Mucosa of descending colon (tissue), 3 donors: ENCODE measurements around the gene TNNI3K. TPM values are rescaled to one million over a fixed set of nuclear protein-coding genes. Genes with fewer than 3 reads are reported as not detected.

ENCODE experiments used
- ATAC-seq: fragments of 200-7000 bp; cut with Tn5 transposase; one replicate; pipeline ENCODE4 v1.9.1; 2020; ENCODE audit warnings: mild to moderate bottlenecking, moderate library complexity
- DNase-seq, 3 donors: peaks; one replicate each; pipeline ENCODE4 v3.0.0-alpha.2; 2020
- H3K36me3 ChIP-seq: fragments of 200-600 bp; one replicate; pipeline ENCODE4 v1.8.0; 2021; ENCODE audit warnings: low read depth, mild to moderate bottlenecking
- H3K4me1 ChIP-seq: fragments of 200-600 bp; one replicate; pipeline ENCODE4 v1.8.0; 2021; ENCODE audit warnings: low read depth, mild to moderate bottlenecking
- H3K4me3 ChIP-seq: fragments of 200-600 bp; one replicate; pipeline ENCODE4 v1.8.0; 2021; ENCODE audit warnings: mild to moderate bottlenecking
- H3K9me3 ChIP-seq: fragments of 200-600 bp; one replicate; pipeline ENCODE4 v1.8.0; 2021; ENCODE audit warnings: mild to moderate bottlenecking
- intact Hi-C, 2 donors: fragments of 100-400 bp; cut with DNase I in 1 of 2; cut with micrococcal nuclease in 1 of 2; formaldehyde crosslinking; loops; one replicate each; pipeline versions ENCODE4 v1.11.0 to v1.11.1; 2022; cut with DNase I, micrococcal nuclease
- total RNA-seq, 3 donors: library from RNA; stranded (reverse); fragmentation: NEBNext Ultra II Directional in 2 of 3; extraction: Animal tissue kit (Norgen Biotek cat#: 25700) in 2 of 3; gene quantifications; one replicate each; pipeline versions ENCODE4 v1.2.1 to v1.2.4, GENCODE V29; 2021 to 2023
- TF ChIP-seq, protein P1 (sequence below): fragments of 200-600 bp; IDR thresholded peaks from one replicate; pipeline ENCODE4 v1.8.0; 2022; ENCODE audit warnings: antibody characterized with exemption, mild to moderate bottlenecking
- donor health status: DM: no; HTN: no; CAD: no; lungs with moderate emphysema.
- donor health status: DM: no; HTN: no; CAD: no.
- donor health status: DM: no; HTN: yes; CAD: no.

The TNNI3K gene
- total RNA-seq, 3 donors from 2014 or later = 0.72 to 1.1 (median 1.1) TPM

DNA sequence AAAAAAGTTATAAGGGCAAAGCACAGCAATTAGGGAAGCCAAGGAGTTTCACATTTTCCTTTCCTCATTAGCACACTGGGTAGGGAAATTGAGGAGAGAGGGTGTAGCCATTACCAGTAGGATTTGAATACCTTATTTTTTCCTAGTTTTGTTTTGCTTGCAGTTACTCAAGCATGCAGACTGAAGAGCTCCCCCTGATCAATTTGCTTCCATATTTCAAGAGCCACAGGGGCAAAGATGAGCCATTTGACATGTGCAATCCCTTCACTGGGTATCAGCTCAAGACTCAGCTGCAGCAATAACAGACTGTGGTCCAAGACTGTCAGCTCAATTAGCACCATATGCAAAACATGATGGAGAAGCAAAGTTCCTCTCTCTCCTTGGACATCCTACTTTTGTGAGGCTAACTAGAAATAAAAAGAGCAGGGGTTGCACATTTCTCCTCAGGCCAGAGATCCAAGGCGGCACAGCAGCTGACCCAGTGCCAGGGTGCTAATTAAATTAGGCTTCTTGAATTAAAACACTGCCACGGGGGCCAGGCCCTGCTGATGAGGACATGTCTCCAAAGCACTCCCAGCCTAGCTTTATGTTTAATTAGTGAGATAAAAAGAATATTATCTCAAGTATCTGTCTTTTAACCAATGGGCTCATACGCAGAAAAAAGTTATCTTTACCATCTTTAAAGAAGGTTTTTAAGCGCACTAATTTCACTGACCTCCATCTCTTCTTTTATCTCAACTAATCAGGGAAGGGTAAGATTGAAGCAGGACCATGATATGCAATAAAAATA, 314.0 kb downstream of the TNNI3K start:
- no peak for ATAC-seq
- no peaks in the 10 kb centered on the region for H3K9me3 ChIP-seq
- intact Hi-C loops = no loop called here

DNA sequence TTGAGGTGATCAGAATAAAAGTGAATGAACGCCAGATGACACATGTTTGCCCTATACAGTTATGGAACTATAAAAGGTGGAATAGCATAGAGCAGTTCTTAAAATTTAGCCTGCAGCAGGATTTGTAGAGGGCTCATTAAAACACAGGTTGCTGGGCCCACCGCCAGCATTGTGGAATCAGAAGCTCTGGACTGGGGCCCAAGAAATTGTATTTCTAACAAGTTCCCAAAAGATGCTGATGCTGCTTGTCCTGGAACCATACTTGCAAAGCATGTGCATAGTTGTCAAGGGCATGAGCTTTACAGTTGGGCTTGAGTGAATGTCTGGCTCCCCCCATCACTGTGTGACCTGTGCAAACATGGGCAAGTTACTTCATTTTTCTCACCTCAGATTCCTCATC, 314.7 kb downstream of the TNNI3K start:
- H3K4me3 ChIP-seq = no peak overlapping the region
- ATAC-seq = no peak
- H3K9me3 ChIP-seq = no peaks in the 10 kb centered on the region
- TF ChIP-seq, protein P1, sequence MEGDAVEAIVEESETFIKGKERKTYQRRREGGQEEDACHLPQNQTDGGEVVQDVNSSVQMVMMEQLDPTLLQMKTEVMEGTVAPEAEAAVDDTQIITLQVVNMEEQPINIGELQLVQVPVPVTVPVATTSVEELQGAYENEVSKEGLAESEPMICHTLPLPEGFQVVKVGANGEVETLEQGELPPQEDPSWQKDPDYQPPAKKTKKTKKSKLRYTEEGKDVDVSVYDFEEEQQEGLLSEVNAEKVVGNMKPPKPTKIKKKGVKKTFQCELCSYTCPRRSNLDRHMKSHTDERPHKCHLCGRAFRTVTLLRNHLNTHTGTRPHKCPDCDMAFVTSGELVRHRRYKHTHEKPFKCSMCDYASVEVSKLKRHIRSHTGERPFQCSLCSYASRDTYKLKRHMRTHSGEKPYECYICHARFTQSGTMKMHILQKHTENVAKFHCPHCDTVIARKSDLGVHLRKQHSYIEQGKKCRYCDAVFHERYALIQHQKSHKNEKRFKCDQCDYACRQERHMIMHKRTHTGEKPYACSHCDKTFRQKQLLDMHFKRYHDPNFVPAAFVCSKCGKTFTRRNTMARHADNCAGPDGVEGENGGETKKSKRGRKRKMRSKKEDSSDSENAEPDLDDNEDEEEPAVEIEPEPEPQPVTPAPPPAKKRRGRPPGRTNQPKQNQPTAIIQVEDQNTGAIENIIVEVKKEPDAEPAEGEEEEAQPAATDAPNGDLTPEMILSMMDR = no peak
- intact Hi-C loops = no loop called here
- H3K4me1 ChIP-seq = no peaks in the 10 kb centered on the region
- H3K36me3 ChIP-seq = no peaks in the 10 kb centered on the region
- no peak for DNase-seq

More for the DNA sequence above, 314.0 kb downstream of the TNNI3K start:
- no peaks in the 10 kb centered on the region for H3K4me1 ChIP-seq
- no peak for DNase-seq
- H3K36me3 ChIP-seq = no peaks in the 10 kb centered on the region
- TF ChIP-seq, protein P1 = no peak
- H3K4me3 ChIP-seq = no peak overlapping the region

DNA sequence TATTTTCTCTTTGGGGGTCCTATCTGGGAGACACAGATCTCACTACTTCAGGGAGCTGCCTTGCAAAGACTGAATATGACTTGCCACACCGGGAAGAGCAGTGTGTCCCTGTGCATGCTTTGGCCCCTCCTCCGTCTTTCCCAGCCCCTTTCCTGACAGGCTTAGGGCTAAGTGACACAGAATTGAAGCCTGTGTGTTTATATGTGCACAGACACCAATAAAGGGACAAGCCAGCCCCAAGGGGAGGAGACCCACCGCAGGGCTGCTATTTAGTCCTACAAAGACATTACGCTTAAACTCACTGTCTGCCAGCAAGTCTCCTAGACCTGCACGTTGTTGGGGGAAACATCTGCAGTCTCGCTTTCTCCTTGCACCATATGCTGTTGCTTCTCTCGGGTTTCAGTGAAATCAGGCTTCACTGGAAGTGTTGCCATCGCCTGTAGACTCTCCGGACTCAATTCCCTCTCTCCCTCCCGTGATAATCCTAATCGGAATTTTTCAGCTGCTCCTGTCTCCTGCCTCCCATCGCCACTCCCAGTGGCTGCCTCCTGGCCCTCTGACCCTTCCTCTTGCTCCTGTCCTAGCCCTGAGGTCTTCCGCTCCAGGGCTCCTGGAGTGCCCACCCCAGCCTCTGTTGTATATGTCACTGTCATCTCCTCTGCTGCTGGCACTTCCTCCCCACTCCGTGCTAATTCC, 335.8 kb downstream of the TNNI3K start:
- Histone ChIP-seq H3K9me3 (no peaks in the 10 kb centered on the region), H3K36me3 (no peaks in the 10 kb centered on the region), H3K4me1 (no peaks in the 10 kb centered on the region), H3K4me3 (no peak overlapping the region)
- intact Hi-C loops = no loop called here
- no peak for ATAC-seq
- no peak for DNase-seq
- TF ChIP-seq, protein P1 = no peak

DNA sequence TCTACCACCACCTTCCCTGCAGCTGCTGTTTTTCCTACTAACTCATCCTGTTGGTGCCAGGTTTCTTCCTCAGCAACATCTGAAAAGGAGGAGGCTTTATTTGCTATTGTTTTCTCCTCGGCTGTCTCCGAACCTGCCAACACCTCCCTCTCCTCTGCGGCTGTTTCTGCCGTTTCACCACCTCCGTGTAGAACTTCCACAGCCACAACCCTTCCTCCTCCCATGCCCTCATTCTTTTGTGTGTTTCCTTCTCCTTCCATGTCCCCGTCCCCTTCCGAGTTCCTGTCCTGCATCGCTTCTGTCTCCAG, 336.3 kb downstream of the TNNI3K start:
- DNase-seq = no peak
- no peak for ATAC-seq
- TF ChIP-seq, protein P1 = no peak
- intact Hi-C loops = no loop called here
- no peaks in the 10 kb centered on the region for H3K9me3 ChIP-seq
- no peaks in the 10 kb centered on the region for H3K4me1 ChIP-seq
- H3K4me3 ChIP-seq = no peak overlapping the region
- no peaks in the 10 kb centered on the region for H3K36me3 ChIP-seq

DNA sequence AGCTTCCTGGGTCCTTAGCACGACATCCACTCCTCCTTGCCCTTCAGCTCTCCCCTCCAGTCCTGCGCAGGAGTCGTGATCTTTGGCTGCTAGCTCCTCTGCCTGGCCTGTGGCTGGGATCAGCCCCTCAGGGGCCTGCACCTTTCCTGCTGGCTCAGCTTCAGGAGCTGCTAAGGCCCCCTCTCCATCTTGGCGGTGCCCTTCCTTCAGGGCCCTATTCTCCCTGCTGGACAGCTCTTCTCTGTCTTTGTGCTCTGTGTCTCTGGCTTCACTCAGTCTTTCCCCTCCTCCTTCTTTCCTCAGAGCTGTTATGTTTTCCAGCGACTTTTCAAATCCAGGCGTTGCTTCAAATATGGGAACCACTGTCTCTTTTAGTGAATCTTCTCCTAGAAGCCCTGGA, 336.7 kb downstream of the TNNI3K start:
- DNase-seq = no peak
- intact Hi-C loops = no loop called here
- H3K9me3 ChIP-seq = no peaks in the 10 kb centered on the region
- TF ChIP-seq, protein P1 = no peak
- ATAC-seq = no peak
- H3K36me3 ChIP-seq = no peaks in the 10 kb centered on the region
- H3K4me3 ChIP-seq = no peak overlapping the region
- H3K4me1 ChIP-seq = no peaks in the 10 kb centered on the region
